HG03342 (cell line): ENCODE measurements around the gene TAF4.

Source experiments
- ATAC-seq: cut with Tn5 transposase; IDR thresholded peaks from one replicate; pipeline ENCODE4 v1.9.1; 2021; ENCODE audit warnings: mild to moderate bottlenecking, moderate library complexity; ENCODE audit not compliant: unreplicated experiment

Gene TAF4

GRCh38 chr20:61968036-61968810, 97.5 kb downstream of the TAF4 start:
- no peak for ATAC-seq

- no peak for ATAC-seq
Measured at GRCh38 chr20:61967300-61967699, 98.4 kb downstream of the TAF4 start.

GRCh38 chr20:61966492-61967244, 99.0 kb downstream of the TAF4 start:
- no peak for ATAC-seq

GRCh38 chr20:61965606-61966491, 99.8 kb downstream of the TAF4 start:
- ATAC-seq: no peak

- no peak for ATAC-seq
Measured at GRCh38 chr20:61964675-61965605, 100.7 kb downstream of the TAF4 start.

- ATAC-seq: no peak
Measured at GRCh38 chr20:61963885-61964674, 101.6 kb downstream of the TAF4 start.

GRCh38 chr20:61963149-61963548, 102.5 kb downstream of the TAF4 start:
- no peak for ATAC-seq

GRCh38 chr20:61960836-61961235, 104.8 kb downstream of the TAF4 start:
- no peak for ATAC-seq

- no peak for ATAC-seq
Measured at GRCh38 chr20:61958773-61959700, 106.6 kb downstream of the TAF4 start.

- ATAC-seq: no peak
Measured at GRCh38 chr20:61957961-61958715, 107.5 kb downstream of the TAF4 start.

- no peak for ATAC-seq
Measured at GRCh38 chr20:61956396-61957342, 109.0 kb downstream of the TAF4 start.

GRCh38 chr20:61955668-61956395, 109.8 kb downstream of the TAF4 start:
- no peak for ATAC-seq

- ATAC-seq: no peak
Measured at GRCh38 chr20:61954276-61955021, 111.2 kb downstream of the TAF4 start.

GRCh38 chr20:61953037-61954021, 112.4 kb downstream of the TAF4 start:
- no peak for ATAC-seq
